ENCODE measurements around the gene GJD2. TPM values are rescaled to one million over a fixed set of nuclear protein-coding genes. Genes with fewer than 3 reads are reported as not detected.

Gene GJD2
- total and polyA plus RNA-seq, 2 of the 13 experiments (the other 11 are each of a cell fraction or from before 2014, with no cell fraction given), result not detected

DNA sequence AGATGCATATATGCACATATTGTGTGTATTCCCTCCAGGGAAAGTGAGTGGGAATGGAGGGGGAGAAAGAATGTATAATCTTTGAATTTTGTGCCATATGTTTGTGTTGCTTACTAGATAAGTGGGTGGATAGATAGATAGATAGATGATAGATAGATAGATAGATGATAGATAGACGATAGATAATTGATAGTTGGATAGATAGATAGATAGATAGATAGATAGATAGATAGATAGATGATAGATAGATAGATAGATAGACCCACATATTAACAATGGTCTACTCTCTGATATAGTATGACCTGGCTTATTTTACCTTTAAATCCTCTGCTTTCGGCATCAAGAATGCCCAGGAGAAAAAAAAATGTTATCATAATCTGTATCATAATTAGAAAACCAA, 21.2 kb downstream of the GJD2 start:
- CTCF ChIA-PET (ENCODE audit: low intra/inter-chr PET ratio, low total read pairs), result no interaction called here
- H3K27me3 ChIP-seq (ENCODE audit: control insufficient read depth in 1 of 2, insufficient read depth in 2 of 2, low read length in 2 of 2), result peaks cover 3 to 7% of the 10 kb centered on the region in 2 experiments; a peak in 2 of 5 replicates
- no peak for FAIRE-seq

DNA sequence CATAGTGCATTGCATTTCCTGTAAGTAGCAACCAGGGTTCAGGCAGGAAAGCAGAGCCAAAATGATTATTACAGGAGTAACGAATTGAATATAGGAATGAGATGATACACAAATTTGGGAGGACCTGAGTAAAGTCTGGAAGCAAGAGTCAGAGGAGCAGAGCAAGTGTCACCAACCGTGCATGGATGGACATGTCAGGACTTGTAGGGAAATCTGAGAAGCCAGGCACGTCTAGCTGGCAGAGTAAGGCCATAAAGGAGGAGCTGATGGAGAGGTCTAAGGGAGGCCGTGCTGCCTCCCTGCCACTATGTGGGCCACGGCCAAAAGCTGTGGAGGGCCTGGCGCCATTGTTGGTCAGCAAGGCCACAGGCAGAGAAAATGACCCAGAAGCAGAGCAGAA, 22.4 kb downstream of the GJD2 start:
- Histone ChIP-seq H3K79me2 (ENCODE audit: insufficient read depth, low read length) (no peaks in the 10 kb centered on the region), H3K4me2 (ENCODE audit: low read depth, low read length) (no peak overlapping the region), H3K36me3 (replicated peaks in 1 of 2; ENCODE audit: control insufficient read depth in 1 of 2, insufficient read depth in 2 of 2, low read length in 2 of 2) (no peaks in the 10 kb centered on the region), H3K4me3 (replicated peaks in 1 of 3; ENCODE audit: insufficient read depth in 1 of 3, low read depth in 2 of 3, low read length in 3 of 3) (no peak overlapping the region), H4K20me1 (ENCODE audit: insufficient read depth, low read length) (no peaks in the 10 kb centered on the region), H2AFZ (ENCODE audit: low read length) (no peak overlapping the region), H3K9me3 (ENCODE audit: low read length) (no peaks in the 10 kb centered on the region), H3K4me1 (ENCODE audit: insufficient read depth, low read length) (no peaks in the 10 kb centered on the region), H3K27ac (ENCODE audit: extremely low read length, insufficient read depth, low read length) (no peak overlapping the region), H3K27me3 (ENCODE audit: control insufficient read depth in 1 of 2, insufficient read depth in 2 of 2, low read length in 2 of 2) (peaks cover 1 to 5% of the 10 kb centered on the region in 2 experiments; a peak in 2 of 5 replicates), H3K9ac (ENCODE audit: insufficient read depth, low read depth, low read length) (no peak overlapping the region)
- ChIA-PET POLR2A (no interaction called here), CTCF (ENCODE audit: low intra/inter-chr PET ratio, low total read pairs) (no interaction called here)
- intact Hi-C loops (cut with micrococcal nuclease; ENCODE audit: unreplicated experiment), result no loop called here
- FAIRE-seq (no peak), DNase-seq (ENCODE audit: low spot score) (no peak), ATAC-seq (no peak)
- 29% methylated on average over 6 of the region's 6 CpGs for WGBS (ENCODE audit: low lambda C conversion rate)
- BruUV-seq (replicated peaks), result no TSS peak
- in situ Hi-C loops (cut with HindIII; ENCODE audit: extremely low pct_ligation_motif_present, low pct_unique_long_range_greater_than_20kb), result no loop called here
- TF ChIP-seq, protein P1, sequence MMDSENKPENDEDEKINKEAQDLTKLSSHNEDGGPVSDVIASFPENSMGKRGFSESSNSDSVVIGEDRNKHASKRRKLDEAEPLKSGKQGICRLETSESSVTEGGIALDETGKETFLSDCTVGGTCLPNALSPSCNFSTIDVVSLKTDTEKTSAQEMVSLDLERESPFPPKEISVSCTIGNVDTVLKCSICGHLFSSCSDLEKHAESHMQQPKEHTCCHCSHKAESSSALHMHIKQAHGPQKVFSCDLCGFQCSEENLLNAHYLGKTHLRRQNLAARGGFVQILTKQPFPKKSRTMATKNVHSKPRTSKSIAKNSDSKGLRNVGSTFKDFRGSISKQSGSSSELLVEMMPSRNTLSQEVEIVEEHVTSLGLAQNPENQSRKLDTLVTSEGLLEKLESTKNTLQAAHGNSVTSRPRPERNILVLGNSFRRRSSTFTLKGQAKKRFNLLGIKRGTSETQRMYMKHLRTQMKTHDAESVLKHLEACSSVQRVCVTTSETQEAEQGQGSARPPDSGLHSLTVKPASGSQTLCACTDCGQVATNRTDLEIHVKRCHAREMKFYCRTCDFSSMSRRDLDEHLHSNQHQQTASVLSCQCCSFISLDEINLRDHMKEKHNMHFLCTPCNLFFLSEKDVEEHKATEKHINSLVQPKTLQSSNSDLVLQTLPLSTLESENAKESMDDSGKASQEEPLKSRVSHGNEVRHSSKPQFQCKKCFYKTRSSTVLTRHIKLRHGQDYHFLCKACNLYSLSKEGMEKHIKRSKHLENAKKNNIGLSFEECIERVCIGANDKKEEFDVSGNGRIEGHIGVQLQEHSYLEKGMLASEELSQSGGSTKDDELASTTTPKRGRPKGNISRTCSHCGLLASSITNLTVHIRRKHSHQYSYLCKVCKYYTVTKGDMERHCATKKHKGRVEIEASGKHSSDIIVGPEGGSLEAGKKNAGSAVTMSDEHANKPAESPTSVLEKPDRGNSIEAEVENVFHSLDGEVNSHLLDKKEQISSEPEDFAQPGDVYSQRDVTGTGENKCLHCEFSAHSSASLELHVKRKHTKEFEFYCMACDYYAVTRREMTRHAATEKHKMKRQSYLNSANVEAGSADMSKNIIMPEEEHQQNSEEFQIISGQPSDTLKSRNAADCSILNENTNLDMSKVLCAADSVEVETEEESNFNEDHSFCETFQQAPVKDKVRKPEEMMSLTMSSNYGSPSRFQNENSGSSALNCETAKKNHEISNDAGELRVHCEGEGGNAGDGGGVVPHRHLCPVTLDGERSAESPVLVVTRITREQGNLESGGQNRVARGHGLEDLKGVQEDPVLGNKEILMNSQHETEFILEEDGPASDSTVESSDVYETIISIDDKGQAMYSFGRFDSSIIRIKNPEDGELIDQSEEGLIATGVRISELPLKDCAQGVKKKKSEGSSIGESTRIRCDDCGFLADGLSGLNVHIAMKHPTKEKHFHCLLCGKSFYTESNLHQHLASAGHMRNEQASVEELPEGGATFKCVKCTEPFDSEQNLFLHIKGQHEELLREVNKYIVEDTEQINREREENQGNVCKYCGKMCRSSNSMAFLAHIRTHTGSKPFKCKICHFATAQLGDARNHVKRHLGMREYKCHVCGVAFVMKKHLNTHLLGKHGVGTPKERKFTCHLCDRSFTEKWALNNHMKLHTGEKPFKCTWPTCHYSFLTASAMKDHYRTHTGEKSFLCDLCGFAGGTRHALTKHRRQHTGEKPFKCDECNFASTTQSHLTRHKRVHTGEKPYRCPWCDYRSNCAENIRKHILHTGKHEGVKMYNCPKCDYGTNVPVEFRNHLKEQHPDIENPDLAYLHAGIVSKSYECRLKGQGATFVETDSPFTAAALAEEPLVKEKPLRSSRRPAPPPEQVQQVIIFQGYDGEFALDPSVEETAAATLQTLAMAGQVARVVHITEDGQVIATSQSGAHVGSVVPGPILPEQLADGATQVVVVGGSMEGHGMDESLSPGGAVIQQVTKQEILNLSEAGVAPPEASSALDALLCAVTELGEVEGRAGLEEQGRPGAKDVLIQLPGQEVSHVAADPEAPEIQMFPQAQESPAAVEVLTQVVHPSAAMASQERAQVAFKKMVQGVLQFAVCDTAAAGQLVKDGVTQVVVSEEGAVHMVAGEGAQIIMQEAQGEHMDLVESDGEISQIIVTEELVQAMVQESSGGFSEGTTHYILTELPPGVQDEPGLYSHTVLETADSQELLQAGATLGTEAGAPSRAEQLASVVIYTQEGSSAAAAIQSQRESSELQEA (CRISPR knock-in tag; IDR thresholded peaks at IDR 0.05; ENCODE audit: not compliant biosample characterization), result no peak
- no peak for TF ChIP-seq ZFP36L1 (CRISPR knock-in tag; IDR thresholded peaks at IDR 0.05)

More for the DNA sequence above, 21.2 kb downstream of the GJD2 start:
- Histone ChIP-seq H3K4me3 (replicated peaks in 1 of 3; ENCODE audit: insufficient read depth in 1 of 3, low read depth in 2 of 3, low read length in 3 of 3) (no peak overlapping the region), H2AFZ (ENCODE audit: low read length) (no peak overlapping the region), H3K79me2 (ENCODE audit: insufficient read depth, low read length) (no peaks in the 10 kb centered on the region), H3K9me3 (ENCODE audit: low read length) (no peaks in the 10 kb centered on the region), H3K4me2 (ENCODE audit: low read depth, low read length) (no peak overlapping the region), H3K27ac (ENCODE audit: extremely low read length, insufficient read depth, low read length) (no peak overlapping the region), H4K20me1 (ENCODE audit: insufficient read depth, low read length) (no peaks in the 10 kb centered on the region), H3K4me1 (ENCODE audit: insufficient read depth, low read length) (no peaks in the 10 kb centered on the region), H3K9ac (ENCODE audit: insufficient read depth, low read depth, low read length) (no peak overlapping the region), H3K36me3 (replicated peaks in 1 of 2; ENCODE audit: control insufficient read depth in 1 of 2, insufficient read depth in 2 of 2, low read length in 2 of 2) (no peaks in the 10 kb centered on the region)
- in situ Hi-C loops (cut with HindIII; ENCODE audit: extremely low pct_ligation_motif_present, low pct_unique_long_range_greater_than_20kb) (no loop called here), intact Hi-C loops (cut with micrococcal nuclease; ENCODE audit: unreplicated experiment) (no loop called here)
- no peak for DNase-seq (ENCODE audit: low spot score)
- WGBS (ENCODE audit: low lambda C conversion rate), result 8% methylated on average over 2 of the region's 2 CpGs
- no peak for ATAC-seq
- no TSS peak for BruUV-seq (replicated peaks)
- POLR2A ChIA-PET, result no interaction called here
- TF ChIP-seq ZBTB38 (CRISPR knock-in tag; IDR thresholded peaks at IDR 0.05) (no peak), MED1 (CRISPR knock-in tag; IDR thresholded peaks at IDR 0.05) (no peak), KDM4B (CRISPR knock-in tag; IDR thresholded peaks at IDR 0.05) (no peak), POLR2G (IDR thresholded peaks at IDR 0.05; ENCODE audit: low read depth, low read length) (no peak), ZNF839 (CRISPR knock-in tag; IDR thresholded peaks at IDR 0.05; ENCODE audit: borderline replicate concordance) (no peak), FOXA1 (IDR thresholded peaks at IDR 0.05) (no peak), FOXA1 (CRISPR knock-in tag; IDR thresholded peaks at IDR 0.05) (no peak), NFE2L2 (IDR thresholded peaks at IDR 0.05; ENCODE audit: low read length) (no peak), ZNF768 (CRISPR knock-in tag; IDR thresholded peaks at IDR 0.05) (no peak)
- TF ChIP-seq, protein P2, sequence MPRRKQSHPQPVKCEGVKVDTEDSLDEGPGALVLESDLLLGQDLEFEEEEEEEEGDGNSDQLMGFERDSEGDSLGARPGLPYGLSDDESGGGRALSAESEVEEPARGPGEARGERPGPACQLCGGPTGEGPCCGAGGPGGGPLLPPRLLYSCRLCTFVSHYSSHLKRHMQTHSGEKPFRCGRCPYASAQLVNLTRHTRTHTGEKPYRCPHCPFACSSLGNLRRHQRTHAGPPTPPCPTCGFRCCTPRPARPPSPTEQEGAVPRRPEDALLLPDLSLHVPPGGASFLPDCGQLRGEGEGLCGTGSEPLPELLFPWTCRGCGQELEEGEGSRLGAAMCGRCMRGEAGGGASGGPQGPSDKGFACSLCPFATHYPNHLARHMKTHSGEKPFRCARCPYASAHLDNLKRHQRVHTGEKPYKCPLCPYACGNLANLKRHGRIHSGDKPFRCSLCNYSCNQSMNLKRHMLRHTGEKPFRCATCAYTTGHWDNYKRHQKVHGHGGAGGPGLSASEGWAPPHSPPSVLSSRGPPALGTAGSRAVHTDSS (CRISPR knock-in tag; conservative IDR thresholded peaks at IDR 0.05), result no peak
